T-helper 9 cell (primary cell): ENCODE data around the gene NTRK3.

Experiments
- DNase-seq: peaks from one replicate; pipeline ENCODE4 v3.0.0-alpha.2; 2020

NTRK3 gene

DNA sequence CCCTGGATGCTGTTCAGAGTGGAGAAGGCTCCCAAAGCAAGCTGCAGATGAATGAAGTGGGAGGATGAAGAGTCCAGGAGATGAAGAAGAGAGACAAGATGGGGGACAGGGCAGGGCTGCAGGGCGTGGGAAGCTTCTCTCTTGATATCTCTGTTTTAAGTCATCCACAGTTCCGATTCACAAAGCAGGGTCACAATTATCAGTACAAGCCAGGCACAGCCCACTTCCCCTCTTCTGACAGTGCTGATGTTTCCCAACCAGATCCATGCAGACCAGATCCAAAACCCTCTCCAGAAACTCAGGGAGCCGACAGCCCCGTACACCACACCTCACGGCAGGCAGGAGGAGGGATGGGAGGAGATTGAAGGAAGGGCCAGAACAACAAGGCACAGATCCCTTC is 31.1 kb downstream of the NTRK3 start:
- no peak for DNase-seq

DNA sequence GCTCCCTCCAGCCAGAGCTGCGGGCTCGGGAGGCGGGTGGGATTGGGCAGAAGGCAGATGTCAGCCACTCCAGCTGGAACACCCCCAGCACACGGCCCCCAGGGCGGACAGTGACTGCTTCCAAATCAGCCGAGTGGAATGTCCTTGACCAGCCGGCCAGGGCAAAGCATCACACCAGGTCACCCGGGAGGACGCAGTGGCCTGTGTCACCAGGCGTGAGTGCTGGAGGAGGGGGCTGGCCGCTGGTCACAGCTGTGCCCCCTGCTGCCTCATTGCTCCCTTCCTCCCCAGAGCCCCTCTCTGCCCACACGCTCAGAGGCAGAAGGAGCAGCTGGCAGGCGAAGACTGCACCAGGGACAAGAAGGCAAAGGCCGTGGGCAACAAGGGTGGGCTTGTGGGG is 33.5 kb downstream of the NTRK3 start:
- DNase-seq, result no peak

DNA sequence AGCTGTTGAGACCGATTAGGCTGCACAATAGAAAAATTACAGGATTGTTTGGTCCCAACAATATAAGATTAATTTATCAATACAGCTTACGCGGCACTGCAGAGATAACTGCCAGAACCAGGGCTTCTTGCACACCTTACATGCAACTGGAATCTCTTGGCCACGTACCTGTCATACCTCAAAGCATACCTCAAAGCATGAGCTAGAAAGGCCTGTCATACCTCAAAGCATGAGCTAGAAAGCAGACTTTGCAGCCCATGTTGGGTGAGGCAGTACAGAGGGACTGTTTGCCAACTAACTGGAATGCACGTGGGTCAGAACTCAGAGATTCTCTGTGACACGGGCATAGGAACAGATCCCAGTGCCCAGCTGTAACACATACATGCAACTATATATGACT is 34.7 kb downstream of the NTRK3 start:
- no peak for DNase-seq

DNA sequence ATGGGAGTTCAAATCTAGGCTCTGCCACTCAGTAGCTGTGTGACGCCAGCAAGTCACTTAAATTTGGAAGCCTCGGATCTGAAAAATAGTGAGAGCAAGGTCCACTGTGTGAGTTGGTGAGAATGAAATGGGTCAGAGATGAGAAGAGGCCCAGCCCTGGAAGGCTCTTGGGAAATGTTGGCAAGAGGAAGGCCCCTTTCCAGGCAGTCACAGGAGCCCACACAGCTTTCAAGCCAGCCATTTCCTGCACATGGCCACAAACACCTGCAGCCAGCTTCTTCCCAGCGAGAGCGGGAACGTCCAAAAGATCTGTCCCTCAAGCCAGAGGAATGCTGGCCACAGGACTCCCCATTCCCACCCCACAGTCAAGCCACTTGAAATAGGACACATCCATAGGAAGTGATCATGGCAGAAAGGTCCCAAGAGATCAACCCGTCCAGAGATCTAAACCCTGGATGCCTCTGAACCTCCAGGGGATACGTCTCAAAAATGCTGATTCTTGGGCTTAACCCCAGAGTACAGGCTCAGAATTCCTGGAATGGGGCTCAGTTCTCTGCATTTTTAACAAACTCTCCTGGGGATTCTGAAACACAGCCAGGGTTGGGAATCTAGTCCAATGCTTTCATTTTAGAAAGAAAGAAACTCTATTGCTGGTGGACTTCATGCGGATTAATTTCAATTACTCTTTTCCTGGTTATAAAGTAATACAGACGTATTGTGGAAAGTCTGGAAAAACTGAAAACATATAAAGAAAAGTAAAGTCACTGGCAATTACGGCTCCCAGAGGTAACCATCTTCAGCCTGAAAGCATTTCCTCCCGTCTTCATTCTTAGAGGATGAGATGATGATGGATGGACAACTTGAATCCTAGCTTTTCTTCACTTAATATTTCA is 35.9 kb downstream of the NTRK3 start:
- DNase-seq, result no peak

DNA sequence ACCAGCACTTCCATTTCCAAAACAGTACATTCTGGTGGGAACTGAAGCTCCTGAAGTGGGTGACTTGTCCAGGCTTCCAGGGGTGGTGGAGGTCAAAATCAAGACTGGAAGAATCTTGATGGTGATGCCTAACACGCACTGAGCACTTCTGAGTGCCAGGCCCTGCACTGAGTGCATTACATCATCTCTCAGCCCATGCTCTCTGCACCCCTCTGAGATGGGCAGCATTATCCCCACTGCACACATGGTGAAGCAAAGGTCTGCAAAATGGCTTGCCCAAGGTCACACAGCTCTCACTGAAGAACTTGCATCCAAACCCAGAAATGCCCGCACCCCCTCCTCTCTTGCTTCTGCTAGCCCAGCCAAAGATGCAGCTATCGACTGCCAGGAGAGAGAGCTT is 36.9 kb downstream of the NTRK3 start:
- no peak for DNase-seq

DNA sequence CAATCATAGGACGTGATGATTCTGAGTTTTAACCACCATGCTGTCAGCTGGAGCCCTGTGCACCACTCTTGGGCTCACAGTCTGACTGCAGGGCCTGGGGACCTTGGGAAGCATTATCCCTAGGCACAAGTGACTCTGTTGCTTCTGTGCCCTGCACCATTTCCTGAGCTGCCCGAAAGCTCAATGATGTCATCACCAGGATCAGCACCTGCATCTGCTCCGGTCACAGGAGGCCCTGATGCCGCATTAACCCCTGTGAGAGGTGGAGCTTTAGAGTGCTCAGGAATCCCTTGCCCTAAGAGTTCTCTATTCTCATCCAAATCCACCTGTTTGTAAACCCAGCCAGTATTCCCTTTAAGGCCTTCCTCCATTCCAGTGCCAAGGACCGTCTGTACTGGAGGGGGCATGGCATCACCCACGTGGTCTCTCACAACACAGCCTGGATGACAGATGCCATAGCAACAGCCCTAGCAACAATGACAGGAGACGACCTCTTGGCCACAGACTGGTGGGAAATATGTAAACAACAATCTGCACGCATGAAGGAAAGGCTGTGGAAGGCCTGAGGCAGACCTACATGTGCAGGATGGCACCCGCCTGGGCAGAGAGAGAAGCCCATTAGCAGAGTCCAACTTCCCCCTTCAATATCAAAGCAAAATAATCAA is 37.9 kb downstream of the NTRK3 start:
- DNase-seq, result no peak

DNA sequence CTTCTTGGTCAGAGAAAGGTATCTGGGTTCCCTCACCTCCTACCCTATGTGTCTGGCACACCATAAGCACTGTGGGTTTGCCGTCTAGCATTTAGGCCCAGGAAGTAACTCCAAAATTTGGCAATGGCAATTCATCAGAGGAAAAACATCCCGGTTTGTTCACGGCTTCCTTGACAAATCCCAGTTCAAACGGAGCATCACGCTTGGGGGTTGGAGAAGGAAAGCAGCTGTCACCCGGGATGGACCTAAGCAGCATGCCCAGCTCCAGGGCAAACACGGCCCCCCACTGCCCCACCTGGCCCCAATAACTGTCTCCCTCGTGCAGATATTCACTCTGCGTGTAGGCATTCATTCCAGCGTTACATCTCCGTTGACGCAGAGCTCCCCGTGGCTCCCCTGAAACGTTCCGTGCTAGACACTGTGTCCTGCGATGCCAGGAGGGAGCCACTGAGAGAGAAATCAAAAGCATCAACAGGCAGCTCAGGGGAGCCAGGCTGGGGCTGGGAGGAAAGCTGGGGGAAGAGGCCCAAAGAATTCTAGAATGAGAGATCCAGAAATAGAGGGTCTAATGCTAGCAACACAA is 41.4 kb downstream of the NTRK3 start:
- no peak for DNase-seq

DNA sequence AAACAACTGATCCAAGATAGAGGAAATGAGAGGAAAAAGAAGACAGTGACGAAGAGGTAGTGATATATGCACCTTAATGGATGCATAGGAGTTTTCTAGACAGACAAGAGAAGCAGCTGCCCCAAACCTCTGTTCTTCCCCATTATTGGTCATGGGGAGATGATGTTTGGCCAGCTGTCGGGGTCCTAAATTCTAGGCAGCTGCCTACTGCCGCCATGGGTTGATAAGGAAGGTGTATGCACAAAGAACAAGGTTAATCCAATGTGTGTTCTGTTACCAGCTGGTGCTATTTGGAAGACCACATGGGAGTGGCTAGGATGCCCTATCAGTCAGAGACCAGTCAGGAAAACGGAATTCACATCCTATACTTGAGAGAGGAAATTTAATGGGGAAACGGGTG is 47.4 kb downstream of the NTRK3 start:
- no peak for DNase-seq

DNA sequence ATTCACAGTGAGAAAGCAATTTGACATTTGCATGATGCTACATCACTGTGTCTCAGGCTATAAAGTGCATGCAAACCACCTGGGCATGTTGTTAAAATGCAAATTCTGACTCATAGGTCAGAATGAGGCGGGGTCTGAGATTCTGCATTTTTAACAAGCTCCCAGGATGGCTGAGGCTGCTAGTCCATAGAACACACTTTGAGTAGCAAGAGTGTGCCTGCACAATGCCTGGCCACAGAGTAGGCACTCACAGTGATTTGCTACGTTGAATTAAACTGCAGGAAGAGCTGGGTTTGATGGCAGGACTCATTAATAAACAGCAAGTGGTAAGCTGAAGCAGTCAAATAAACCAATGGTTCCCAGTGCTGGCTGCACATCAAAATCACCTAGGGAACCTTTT is 48.1 kb downstream of the NTRK3 start:
- no peak for DNase-seq

DNA sequence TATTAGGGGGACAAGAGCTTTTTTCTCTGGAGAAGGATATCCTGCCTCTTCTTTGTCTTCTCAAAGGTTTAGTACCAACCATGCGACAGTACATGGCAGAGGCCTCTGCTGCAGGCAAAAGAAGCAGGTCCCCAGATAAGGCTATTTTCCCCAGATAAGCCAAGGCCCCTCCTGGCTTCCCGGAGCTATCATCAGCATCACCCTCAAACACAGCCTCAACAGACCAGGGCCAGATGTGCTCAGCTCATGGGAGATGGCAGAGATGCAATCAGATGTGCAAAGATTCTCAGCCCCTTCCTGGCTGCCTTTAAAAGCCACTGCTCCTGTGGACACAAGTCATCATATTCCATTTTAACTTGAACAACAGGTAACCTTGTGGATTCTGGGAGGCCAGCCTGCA is 49.0 kb downstream of the NTRK3 start:
- DNase-seq, result no peak

DNA sequence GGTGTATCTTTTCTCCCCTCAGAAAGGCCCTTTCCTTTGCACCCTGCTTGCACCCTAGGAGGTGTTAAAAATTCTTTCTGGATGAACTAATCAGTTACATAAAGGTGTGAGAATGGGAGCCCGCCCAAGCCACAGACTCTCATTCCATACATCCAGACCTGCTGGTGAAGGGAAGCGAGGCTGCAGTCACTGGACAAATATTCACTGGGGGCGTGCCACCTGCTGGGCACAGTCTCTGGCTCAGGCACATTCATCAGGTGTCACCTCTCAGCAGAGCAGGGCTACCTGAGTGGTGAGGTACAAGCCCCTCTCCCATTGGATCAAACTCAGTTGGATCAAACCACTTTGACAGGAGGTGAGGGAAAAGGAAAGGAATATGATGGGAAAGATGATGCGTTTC is 52.0 kb downstream of the NTRK3 start:
- DNase-seq, result no peak

DNA sequence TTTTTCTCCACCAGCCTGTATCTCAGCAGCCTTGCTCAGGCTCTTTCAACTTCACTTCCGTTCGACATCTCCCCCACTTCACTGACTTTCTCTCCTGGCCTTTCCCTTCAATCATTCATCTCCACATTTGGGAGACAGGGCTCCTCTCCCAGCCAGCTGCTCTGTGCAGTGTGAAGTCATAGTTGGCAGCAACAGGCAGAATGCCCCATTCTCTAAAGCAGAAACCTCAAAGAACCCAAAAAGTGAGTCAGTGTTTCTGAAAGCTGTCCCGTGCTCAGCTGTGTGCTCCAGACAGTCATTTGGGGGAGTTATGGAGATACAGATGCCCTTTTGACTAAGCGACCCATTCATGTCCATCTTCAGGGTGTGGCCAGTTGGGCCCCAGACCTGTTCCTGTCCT is 54.3 kb downstream of the NTRK3 start:
- no peak for DNase-seq

DNA sequence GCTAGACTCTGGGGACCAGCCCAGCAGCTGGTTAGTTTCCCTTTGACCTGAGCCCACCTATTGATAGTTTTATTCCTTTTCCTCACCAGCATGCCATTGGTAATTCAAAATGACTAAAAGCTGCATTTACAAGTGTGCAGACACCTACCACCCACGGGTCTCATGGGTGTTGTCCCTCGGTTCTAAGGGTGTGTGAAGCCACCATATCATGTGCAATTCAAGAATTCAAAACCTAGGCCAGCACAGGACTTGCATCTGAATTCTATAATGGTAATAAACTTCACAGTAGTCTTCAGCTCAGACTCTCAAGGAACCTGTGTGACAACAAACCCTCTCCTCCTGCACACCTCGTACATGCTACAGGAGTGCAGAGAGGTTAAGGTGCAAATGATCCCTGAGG is 55.3 kb downstream of the NTRK3 start:
- no peak for DNase-seq

DNA sequence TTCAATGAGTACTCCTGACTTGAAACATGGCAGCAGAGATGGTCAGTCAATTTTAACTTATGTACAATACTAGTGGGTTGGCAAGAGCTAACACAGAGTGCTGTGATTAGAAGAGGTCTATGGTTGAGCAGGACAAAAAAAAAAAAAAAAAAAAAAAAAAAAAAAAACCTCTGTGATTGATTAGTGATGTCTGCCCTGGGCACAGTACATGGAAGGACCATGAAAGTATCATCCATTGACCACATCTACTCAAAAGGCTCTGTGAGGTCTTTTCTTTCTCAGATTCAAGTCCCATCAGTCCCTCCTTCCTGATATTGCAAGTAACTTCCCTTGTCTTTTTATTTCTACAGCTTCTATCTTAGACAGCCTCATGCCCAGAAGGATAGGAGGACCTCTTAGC is 59.6 kb downstream of the NTRK3 start:
- DNase-seq, result no peak

DNA sequence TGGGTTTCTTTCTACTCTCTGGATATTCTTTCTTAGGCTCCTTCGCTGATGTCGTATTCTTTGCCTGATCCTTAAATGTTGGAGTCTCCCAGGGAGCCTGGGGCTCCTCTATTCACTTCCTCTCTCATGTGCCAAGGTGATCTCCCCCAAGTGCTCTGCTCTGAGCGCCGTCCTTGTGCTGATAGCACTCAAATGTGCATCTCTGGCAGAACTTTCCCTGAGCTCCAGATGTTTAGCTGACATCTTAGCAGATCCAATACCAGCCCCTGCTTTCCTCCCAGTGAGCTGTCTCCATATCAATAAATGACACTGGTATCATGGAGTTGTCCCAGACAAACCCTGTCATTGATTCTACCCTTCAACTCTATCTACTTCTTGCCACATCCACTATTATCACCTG is 62.4 kb downstream of the NTRK3 start:
- no peak for DNase-seq

DNA sequence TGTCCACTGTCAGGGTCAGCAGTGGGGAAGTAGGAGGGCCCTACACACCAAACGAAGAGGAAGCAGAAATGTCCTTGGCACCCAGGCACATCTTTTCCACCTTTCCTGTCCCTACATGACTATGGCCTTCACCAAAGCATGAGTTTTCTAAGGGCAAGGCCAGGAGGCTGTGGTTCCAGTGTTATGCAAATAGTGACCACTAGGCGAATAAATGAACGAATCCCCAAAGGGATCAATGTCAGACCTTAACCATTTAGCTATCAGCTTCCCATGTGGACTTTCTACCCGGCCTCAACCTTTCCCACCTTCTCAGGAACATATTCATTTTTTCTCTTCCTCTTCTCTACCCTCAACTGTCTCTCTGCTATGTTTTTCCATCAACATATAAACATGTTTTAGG is 63.1 kb downstream of the NTRK3 start:
- DNase-seq, result no peak

DNA sequence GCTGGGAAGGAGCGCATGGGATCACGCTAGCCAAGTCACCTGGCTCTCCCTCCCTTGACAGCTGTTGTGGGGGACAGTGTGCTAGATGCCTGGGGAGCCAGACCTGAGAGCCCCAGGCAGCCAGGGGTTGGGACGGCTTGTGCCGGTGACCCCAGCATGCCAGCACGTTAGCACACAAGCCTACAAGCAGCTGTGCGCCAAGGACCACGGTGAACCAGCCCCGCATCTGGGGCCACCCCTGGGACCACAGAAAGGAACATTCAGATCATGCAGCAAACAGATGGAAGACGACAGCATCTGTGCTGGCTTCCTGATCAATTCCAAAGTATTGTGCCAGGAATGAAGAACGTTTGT is 64.8 kb downstream of the NTRK3 start:
- no peak for DNase-seq

DNA sequence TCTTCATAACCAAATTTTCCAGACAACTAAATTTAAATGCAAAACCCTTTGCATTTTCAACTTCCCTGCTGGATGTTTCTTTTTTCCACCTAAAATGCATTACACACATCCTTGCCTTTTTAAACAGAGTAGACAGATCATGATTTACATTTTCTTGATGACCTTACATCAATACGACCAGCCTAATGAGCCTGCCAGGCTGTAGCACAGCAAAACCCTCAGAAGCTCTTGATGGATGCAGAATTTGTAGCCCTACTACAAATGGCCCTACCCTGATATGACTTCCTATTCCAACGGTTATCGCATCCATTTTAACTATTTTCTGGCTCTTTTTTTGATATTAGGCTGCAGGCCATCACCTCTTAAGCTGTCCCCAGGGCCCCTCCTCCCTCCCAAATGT is 66.3 kb downstream of the NTRK3 start:
- no peak for DNase-seq

DNA sequence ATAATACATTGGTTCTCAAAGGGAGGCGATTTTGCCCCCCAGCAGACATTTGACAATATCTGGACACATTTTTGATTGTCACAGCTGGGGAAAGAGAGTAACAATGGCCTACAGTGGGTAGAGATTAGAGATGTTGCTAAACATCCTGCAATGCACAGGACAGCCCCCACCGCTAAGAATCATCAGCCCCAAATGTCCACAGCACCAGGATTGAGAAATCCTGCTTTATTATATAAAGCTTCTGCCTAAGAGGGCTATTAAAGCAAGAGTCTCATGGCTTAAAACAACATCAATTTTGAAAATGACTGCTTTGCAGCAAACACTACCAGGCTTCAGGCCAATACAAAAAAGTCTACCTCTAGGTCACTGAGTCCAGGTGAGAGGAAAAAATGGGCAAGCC is 68.2 kb downstream of the NTRK3 start:
- DNase-seq, result no peak

DNA sequence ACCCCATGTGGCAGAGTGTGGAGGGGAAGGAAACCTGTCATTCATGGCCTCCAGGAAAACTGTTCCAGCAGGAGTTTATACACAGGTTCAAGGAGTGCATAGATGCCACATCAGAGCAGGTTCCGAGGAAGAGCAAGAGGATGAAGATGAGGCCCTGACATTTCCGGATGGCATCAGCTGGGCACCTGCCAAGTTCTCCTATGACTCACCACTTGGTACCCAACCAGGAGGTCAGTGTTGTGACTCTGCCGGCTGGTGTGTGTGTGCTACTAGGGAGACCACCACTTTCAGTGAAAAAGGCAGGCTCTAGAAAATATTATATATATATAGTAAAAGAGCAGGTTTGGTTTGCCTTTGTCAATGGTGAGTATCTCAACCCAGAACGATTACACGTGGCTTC is 69.3 kb downstream of the NTRK3 start:
- no peak for DNase-seq

DNA sequence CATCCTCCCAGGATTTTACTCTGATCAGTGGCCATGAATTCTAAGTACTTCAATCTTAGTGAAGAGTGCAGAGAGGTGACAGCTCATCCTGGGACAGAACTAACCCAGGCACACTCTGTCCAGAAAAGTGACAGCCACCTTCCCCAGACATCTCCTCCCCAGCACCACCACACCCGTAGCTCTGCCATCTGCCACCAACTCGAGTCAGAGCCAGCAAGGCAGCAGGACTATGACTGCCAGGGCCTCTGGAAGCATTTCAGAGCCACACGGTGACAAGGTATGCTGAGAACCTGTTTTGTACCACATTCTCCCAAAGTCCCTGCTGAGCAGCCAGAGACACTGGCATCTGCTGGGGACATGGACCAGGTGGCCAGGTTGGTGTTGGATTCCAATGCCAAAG is 71.0 kb downstream of the NTRK3 start:
- DNase-seq, result no peak

DNA sequence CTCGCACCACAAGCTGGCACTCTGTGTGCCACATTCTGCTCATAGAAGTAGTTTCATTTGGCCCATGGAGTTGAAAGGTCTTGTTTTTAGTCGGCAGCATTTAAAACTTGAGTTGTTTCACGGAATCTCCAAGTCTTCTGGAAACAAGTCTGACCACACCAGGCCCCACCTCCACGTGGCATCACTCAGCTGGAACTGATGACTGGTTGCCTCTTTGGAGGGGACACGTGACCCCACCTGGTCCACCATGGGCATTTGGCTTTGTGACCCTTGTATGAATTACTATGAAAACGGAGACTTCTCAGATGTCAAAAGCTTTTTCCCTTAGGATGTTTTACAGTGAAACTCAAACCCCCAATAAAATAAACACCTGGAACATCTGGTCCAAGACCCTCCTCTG is 74.9 kb downstream of the NTRK3 start:
- no peak for DNase-seq

DNA sequence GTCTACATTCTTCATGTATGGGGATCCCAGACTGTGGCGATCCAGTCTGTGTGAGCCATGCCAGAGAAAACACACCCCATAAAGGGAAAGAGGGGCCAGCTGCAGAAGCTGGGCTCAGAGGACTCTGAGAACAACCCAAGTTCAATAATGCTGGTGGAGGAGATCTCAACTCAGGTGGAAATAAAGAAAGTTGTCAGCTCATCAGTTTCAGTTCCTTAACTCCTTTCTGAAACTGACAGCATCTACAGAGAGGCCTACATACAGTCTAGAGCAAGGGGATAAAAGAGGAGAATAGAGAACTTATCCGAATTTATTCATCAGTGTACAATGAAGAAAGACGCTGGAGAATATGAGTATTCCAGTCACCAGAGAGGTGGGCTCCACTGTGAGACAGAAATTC is 77.0 kb downstream of the NTRK3 start:
- no peak for DNase-seq

DNA sequence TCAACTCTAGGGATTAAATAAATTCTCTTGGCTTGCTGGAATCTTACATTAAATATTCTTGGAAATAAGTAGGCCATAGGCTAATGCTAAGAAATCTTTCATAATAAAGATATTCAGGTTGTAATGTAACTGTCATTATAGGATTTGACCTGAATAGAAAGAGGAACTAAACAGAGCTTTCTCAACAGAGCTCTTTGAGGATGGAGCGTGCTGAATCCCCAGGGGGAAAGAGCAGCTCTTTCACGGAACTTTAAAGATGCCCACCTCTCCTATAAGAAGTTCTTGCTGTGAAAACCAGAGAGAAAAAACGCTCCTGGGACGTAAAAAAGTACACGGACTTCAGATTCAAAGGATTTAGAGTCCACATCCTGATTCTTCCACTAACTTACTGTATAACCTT is 77.9 kb downstream of the NTRK3 start:
- no peak for DNase-seq
